ENCODE data around the gene HMCN2.

DNA sequence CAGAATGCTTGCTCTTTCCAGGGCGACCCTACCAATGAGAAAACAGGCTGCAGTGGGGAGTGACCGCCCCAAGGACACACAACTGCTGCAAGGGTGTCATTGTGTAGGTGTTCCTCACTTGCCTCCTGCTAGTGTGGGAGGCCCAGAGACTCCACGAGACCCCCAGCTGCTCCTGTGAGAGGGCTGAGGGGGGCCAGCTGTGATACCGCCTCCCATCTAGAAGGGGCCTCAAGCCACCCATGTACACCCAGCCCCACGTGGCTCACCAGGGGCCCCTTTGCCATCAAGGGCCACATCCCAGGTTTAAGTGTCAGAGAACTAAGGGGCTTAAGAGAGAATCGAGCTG, 177.9 kb downstream of the HMCN2 start:
- TF ChIP-seq CTCF (IDR thresholded peaks at IDR 0.05) (no peak), GABPA (IDR thresholded peaks at IDR 0.05; ENCODE audit: low read depth) (no peak), USF2 (IDR thresholded peaks at IDR 0.05; ENCODE audit: borderline replicate concordance, low read depth, low read length) (no peak)
- TF ChIP-seq, protein P1, sequence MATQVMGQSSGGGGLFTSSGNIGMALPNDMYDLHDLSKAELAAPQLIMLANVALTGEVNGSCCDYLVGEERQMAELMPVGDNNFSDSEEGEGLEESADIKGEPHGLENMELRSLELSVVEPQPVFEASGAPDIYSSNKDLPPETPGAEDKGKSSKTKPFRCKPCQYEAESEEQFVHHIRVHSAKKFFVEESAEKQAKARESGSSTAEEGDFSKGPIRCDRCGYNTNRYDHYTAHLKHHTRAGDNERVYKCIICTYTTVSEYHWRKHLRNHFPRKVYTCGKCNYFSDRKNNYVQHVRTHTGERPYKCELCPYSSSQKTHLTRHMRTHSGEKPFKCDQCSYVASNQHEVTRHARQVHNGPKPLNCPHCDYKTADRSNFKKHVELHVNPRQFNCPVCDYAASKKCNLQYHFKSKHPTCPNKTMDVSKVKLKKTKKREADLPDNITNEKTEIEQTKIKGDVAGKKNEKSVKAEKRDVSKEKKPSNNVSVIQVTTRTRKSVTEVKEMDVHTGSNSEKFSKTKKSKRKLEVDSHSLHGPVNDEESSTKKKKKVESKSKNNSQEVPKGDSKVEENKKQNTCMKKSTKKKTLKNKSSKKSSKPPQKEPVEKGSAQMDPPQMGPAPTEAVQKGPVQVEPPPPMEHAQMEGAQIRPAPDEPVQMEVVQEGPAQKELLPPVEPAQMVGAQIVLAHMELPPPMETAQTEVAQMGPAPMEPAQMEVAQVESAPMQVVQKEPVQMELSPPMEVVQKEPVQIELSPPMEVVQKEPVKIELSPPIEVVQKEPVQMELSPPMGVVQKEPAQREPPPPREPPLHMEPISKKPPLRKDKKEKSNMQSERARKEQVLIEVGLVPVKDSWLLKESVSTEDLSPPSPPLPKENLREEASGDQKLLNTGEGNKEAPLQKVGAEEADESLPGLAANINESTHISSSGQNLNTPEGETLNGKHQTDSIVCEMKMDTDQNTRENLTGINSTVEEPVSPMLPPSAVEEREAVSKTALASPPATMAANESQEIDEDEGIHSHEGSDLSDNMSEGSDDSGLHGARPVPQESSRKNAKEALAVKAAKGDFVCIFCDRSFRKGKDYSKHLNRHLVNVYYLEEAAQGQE (IDR thresholded peaks at IDR 0.05; ENCODE audit: low read depth, low read length), result no peak
